WERI-Rb-1 (cell line): ENCODE results near the gene CMTM6.

Source experiments
- DNase-seq: peaks from one replicate; pipeline ENCODE4 v3.0.0-alpha.2; 2020
- H3K27ac ChIP-seq: fragments of 250-450 bp; sonication (Bioruptor Pico); 2 replicates; pipeline ENCODE4 v1.5.1; 2020; ENCODE audit warnings: mild to moderate bottlenecking, moderate library complexity
- H3K27me3 ChIP-seq: fragments of 250-450 bp; sonication (Bioruptor Pico); 2 replicates; pipeline ENCODE4 v1.5.1; 2021; ENCODE audit warnings: mild to moderate bottlenecking, low read depth, moderate library complexity; ENCODE audit not compliant: insufficient read depth, severe bottlenecking
- H3K36me3 ChIP-seq: fragments of 250-450 bp; sonication (Bioruptor Pico); 2 replicates; pipeline ENCODE4 v1.5.1; 2020; ENCODE audit warnings: mild to moderate bottlenecking, moderate library complexity
- H3K4me3 ChIP-seq: 2 replicates; pipeline ENCODE4 v1.5.1; 2011; ENCODE audit warnings: low read depth, mild to moderate bottlenecking, control low read depth, low read length
- H3K9me3 ChIP-seq: fragments of 250-450 bp; sonication (Bioruptor Pico); 2 replicates; pipeline ENCODE4 v1.5.1; 2021; ENCODE audit warnings: mild to moderate bottlenecking, moderate library complexity; ENCODE audit not compliant: severe bottlenecking
- TF ChIP-seq, protein P1 (sequence below): IDR thresholded peaks from 2 replicates; pipeline ENCODE4 v1.5.1; 2011; ENCODE audit warnings: low read depth, mild to moderate bottlenecking, control low read depth, inconsistent platforms, low read length

CMTM6 gene

DNA sequence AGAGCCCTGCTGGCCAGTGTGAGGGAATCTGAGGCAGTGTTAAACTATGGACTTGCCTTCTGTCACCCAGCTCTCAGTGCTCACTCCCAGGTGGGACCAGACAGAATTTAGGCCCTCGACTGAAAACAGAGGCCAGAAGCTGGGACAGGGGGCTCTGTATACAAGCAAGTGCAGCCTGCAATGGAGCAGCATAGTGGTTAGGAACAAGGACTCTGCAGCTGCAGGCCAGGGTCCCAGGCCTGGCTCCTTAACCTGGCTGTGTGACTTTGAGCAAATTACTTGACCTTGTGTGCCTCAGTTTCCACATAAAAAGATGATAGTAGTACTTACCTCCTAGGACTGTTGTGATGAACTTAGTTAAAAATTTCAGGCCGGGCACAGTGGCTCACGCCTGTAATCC, 71.2 kb downstream of the CMTM6 start:
- Histone ChIP-seq H3K27ac (no peak overlapping the region), H3K27me3 (no peaks in the 10 kb centered on the region), H3K36me3 (no peaks in the 10 kb centered on the region), H3K4me3 (no peak overlapping the region), H3K9me3 (no peaks in the 10 kb centered on the region)
- DNase-seq = no peak
- TF ChIP-seq, protein P1, sequence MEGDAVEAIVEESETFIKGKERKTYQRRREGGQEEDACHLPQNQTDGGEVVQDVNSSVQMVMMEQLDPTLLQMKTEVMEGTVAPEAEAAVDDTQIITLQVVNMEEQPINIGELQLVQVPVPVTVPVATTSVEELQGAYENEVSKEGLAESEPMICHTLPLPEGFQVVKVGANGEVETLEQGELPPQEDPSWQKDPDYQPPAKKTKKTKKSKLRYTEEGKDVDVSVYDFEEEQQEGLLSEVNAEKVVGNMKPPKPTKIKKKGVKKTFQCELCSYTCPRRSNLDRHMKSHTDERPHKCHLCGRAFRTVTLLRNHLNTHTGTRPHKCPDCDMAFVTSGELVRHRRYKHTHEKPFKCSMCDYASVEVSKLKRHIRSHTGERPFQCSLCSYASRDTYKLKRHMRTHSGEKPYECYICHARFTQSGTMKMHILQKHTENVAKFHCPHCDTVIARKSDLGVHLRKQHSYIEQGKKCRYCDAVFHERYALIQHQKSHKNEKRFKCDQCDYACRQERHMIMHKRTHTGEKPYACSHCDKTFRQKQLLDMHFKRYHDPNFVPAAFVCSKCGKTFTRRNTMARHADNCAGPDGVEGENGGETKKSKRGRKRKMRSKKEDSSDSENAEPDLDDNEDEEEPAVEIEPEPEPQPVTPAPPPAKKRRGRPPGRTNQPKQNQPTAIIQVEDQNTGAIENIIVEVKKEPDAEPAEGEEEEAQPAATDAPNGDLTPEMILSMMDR = no peak
